H9 (cell line): ENCODE measurements around the gene MFRP. TPM values are rescaled to one million over a fixed set of nuclear protein-coding genes. Genes with fewer than 3 reads are reported as not detected.

Experiments used
- DNase-seq: peaks from one replicate; pipeline ENCODE4 v3.0.0-alpha.2; 2017
- H2AFZ ChIP-seq: one replicate; pipeline ENCODE4 v1.6.1; 2013; ENCODE audit warnings: mild to moderate bottlenecking, low read length, control low read depth, moderate library complexity
- H2AK5ac ChIP-seq: 2 replicates; pipeline ENCODE4 v1.6.1; 2013; ENCODE audit warnings: low read length, control low read depth, mixed read lengths; ENCODE audit not compliant: insufficient read length
- H2BK120ac ChIP-seq: one replicate; pipeline ENCODE4 v1.6.1; 2013; ENCODE audit warnings: low read depth, mild to moderate bottlenecking, low read length, control low read depth, inconsistent platforms; ENCODE audit not compliant: poor library complexity, severe bottlenecking
- H2BK12ac ChIP-seq: 2 replicates; pipeline ENCODE4 v1.6.1; 2013; ENCODE audit warnings: low read length, control low read depth, mixed read lengths, low read depth; ENCODE audit not compliant: insufficient read length
- H2BK15ac ChIP-seq: 2 replicates; pipeline ENCODE4 v1.6.1; 2013; ENCODE audit warnings: low read depth, low read length, control low read depth
- H2BK20ac ChIP-seq: one replicate; pipeline ENCODE4 v1.6.1; 2013; ENCODE audit warnings: low read depth, mild to moderate bottlenecking, low read length, control low read depth, inconsistent platforms; ENCODE audit not compliant: poor library complexity, severe bottlenecking
- H2BK5ac ChIP-seq: 2 replicates; pipeline ENCODE4 v1.6.1; 2013; ENCODE audit warnings: low read length, control low read depth, mixed read lengths; ENCODE audit not compliant: insufficient read length
- H3K14ac ChIP-seq: 2 replicates; pipeline ENCODE4 v1.6.1; 2013; ENCODE audit warnings: low read length, control low read depth; ENCODE audit not compliant: insufficient read depth
- H3K18ac ChIP-seq: 2 replicates; pipeline ENCODE4 v1.6.1; 2013; ENCODE audit warnings: low read depth, mild to moderate bottlenecking, mixed read lengths, low read length, control low read depth; ENCODE audit not compliant: insufficient read length
- H3K23ac ChIP-seq: 2 replicates; pipeline ENCODE4 v1.6.1; 2013; ENCODE audit warnings: low read length, control low read depth, mixed read lengths, low read depth; ENCODE audit not compliant: insufficient read length
- H3K23me2 ChIP-seq: 2 replicates; pipeline ENCODE4 v1.6.1; 2013; ENCODE audit warnings: low read depth, mild to moderate bottlenecking, mixed read lengths, low read length, control low read depth; ENCODE audit not compliant: insufficient read length, poor library complexity, severe bottlenecking
- H3K27ac ChIP-seq: 2 replicates; pipeline ENCODE4 v1.5.1; 2013; ENCODE audit warnings: low read length, control low read depth, mixed read lengths, low read depth; ENCODE audit not compliant: insufficient read length
- H3K27me3 ChIP-seq: 2 replicates; pipeline ENCODE4 v1.6.1; 2013; ENCODE audit warnings: low read length, control low read depth, inconsistent platforms; ENCODE audit not compliant: insufficient read depth
- H3K4ac ChIP-seq: 2 replicates; pipeline ENCODE4 v1.6.1; 2013; ENCODE audit warnings: low read depth, mild to moderate bottlenecking, control low read depth, inconsistent platforms, low read length, moderate library complexity
- H3K4me1 ChIP-seq: 2 replicates; pipeline ENCODE4 v1.6.1; 2013; ENCODE audit warnings: low read length, control low read depth, inconsistent platforms; ENCODE audit not compliant: insufficient read depth
- H3K4me2 ChIP-seq: 2 replicates; pipeline ENCODE4 v1.6.1; 2013; ENCODE audit warnings: low read length, control low read depth, mixed read lengths; ENCODE audit not compliant: insufficient read length, insufficient read depth
- H3K56ac ChIP-seq: 2 replicates; pipeline ENCODE4 v1.6.1; 2013; ENCODE audit warnings: low read depth, mild to moderate bottlenecking, mixed read lengths, low read length, control low read depth; ENCODE audit not compliant: insufficient read length
- H3K79me1 ChIP-seq: 2 replicates; pipeline ENCODE4 v1.6.1; 2013; ENCODE audit warnings: low read depth, mild to moderate bottlenecking, moderate library complexity, low read length, control low read depth, inconsistent platforms; ENCODE audit not compliant: insufficient read depth, poor library complexity, severe bottlenecking
- H3K79me2 ChIP-seq: 2 replicates; pipeline ENCODE4 v1.6.1; 2013; ENCODE audit warnings: low read length, control low read depth, inconsistent platforms; ENCODE audit not compliant: insufficient read depth
- H3K9ac ChIP-seq: 2 replicates; pipeline ENCODE4 v1.6.1; 2013; ENCODE audit warnings: low read length, control low read depth, mixed read lengths; ENCODE audit not compliant: insufficient read length; ENCODE audit errors: extremely low read depth
- H3K9me3 ChIP-seq: one replicate; pipeline ENCODE4 v1.6.1; 2013; ENCODE audit warnings: low read depth, low read length, inconsistent platforms; ENCODE audit not compliant: control insufficient read depth
- H3T11ph ChIP-seq: one replicate; pipeline ENCODE4 v1.6.1; 2013; ENCODE audit warnings: mild to moderate bottlenecking, low read length, control low read depth, inconsistent platforms
- H4K20me1 ChIP-seq: one replicate; pipeline ENCODE4 v1.6.1; 2013; ENCODE audit not compliant: control insufficient read depth, insufficient read length, insufficient read depth
- H4K5ac ChIP-seq: 2 replicates; pipeline ENCODE4 v1.6.1; 2013; ENCODE audit warnings: low read depth, mild to moderate bottlenecking, mixed read lengths, low read length, control low read depth; ENCODE audit not compliant: insufficient read length
- H4K8ac ChIP-seq: replicated peaks from 2 replicates; pipeline ENCODE4 v1.6.1; 2013; ENCODE audit warnings: low read length, control low read depth, mixed read lengths, low read depth; ENCODE audit not compliant: insufficient read length
- H4K91ac ChIP-seq: 2 replicates; pipeline ENCODE4 v1.6.1; 2013; ENCODE audit warnings: low read depth, mild to moderate bottlenecking, moderate library complexity, mixed read lengths, low read length, control low read depth; ENCODE audit not compliant: insufficient read length
- H3K27ac Mint-ChIP-seq, 3 experiments: 2 replicates in 2 of 3; 3 replicates in 1 of 3; pipeline ENCODE4 v1.8.0; 2020 to 2021; ENCODE audit warnings: mixed read lengths in 3 of 3, mild to moderate bottlenecking in 1 of 3, moderate library complexity in 1 of 3
- H3K27me3 Mint-ChIP-seq: 2 replicates; pipeline ENCODE4 v1.8.0; 2021; ENCODE audit warnings: low read depth, mild to moderate bottlenecking, moderate library complexity, mixed read lengths
- H3K36me3 Mint-ChIP-seq, 3 experiments: 2 replicates in 2 of 3; 3 replicates in 1 of 3; pipeline ENCODE4 v1.8.0; 2020 to 2021; ENCODE audit warnings: low read depth in 3 of 3, mixed read lengths in 3 of 3; ENCODE audit not compliant: insufficient read depth in 1 of 3
- H3K4me1 Mint-ChIP-seq, 2 experiments: 2 replicates each; pipeline ENCODE4 v1.8.0; 2020; ENCODE audit warnings: mixed read lengths in 2 of 2
- H3K4me3 Mint-ChIP-seq, 2 experiments: 2 replicates in 1 of 2; 3 replicates in 1 of 2; pipeline ENCODE4 v1.8.0; 2020 to 2021; ENCODE audit warnings: mild to moderate bottlenecking in 2 of 2, mixed read lengths in 2 of 2, moderate library complexity in 1 of 2
- H3K9me3 Mint-ChIP-seq, 2 experiments: 2 replicates in 1 of 2; 3 replicates in 1 of 2; pipeline ENCODE4 v1.8.0; 2020; ENCODE audit warnings: mild to moderate bottlenecking in 2 of 2, mixed read lengths in 2 of 2, moderate library complexity in 1 of 2
- CTCF ChIP-seq: fragments of 200-600 bp; sonication (generic); conservative IDR thresholded peaks from 3 replicates; pipeline ENCODE4 v1.8.0; 2021; ENCODE audit warnings: antibody characterized with exemption, mild to moderate bottlenecking
- WGBS: extraction: QIAGEN DNeasy Blood & Tissue Kit; methylation state at CpG from one replicate; pipeline ENCODE4 v1.1.7; 2013; ENCODE audit warnings: missing lambda C conversion rate, low lambda C conversion rate, mixed read lengths; ENCODE audit not compliant: insufficient read length; ENCODE audit errors: extremely low coverage; 5-methylcytosine and 5-hydroxymethylcytosine counted together
- total RNA-seq: library from RNA; stranded (reverse); gene quantifications from 2 replicates; pipeline ENCODE4 v1.2.1, GENCODE V29; 2021

MFRP gene
- total RNA-seq, 1 experiment from 2014 or later = not detected

- Histone ChIP-seq H2AK5ac (no peak overlapping the region), H3K9ac (no peak overlapping the region), H3K4me2 (no peak overlapping the region), H2AFZ (no peak overlapping the region), H4K8ac (no peak overlapping the region), H4K5ac (no peak overlapping the region), H2BK5ac (no peak overlapping the region), H3K27ac (no peak overlapping the region), H3K14ac (no peak overlapping the region), H2BK120ac (no peak overlapping the region), H2BK15ac (no peak overlapping the region), H3K27me3 (no peaks in the 10 kb centered on the region; the same call in 1 of the 2 replicates), H3K4ac (no peak overlapping the region), H3K23ac (no peak overlapping the region), H4K20me1 (no peaks in the 10 kb centered on the region), H3K23me2 (no peaks in the 10 kb centered on the region), H3K9me3 (no peaks in the 10 kb centered on the region), H3K56ac (no peak overlapping the region), H3K4me1 (no peaks in the 10 kb centered on the region), H3K18ac (no peak overlapping the region), H2BK12ac (no peak overlapping the region), H3K79me1 (no peaks in the 10 kb centered on the region), H2BK20ac (no peak overlapping the region), H3K79me2 (no peaks in the 10 kb centered on the region), H4K91ac (no peak overlapping the region), H3T11ph (no peak overlapping the region)
- TF ChIP-seq CTCF = no peak
- WGBS = no CpG with 5 or more reads among the region's 2 CpGs
- Mint-ChIP-seq H3K4me3 (no peak overlapping the region; a peak in 1 of 5 replicates), H3K9me3 (0 out of 5 replicates have a peak, but pooled peaks cover 0 to 4% of the 10 kb centered on the region in 2 experiments), H3K27ac (no peak overlapping the region), H3K4me1 (peaks cover 5 to 15% of the 10 kb centered on the region in 2 experiments; a peak in 2 of 4 replicates), H3K36me3 (no peaks in the 10 kb centered on the region), H3K27me3 (peaks cover 77% of the 10 kb centered on the region)
- DNase-seq = no peak
Measured at GRCh38 chr11:119347242-119347641, 737 bp upstream of the MFRP start.
